CD4-positive, alpha-beta T cell (primary cell): ENCODE data around the gene CTIF. TPM values are rescaled to one million over a fixed set of nuclear protein-coding genes. Genes with fewer than 3 reads are reported as not detected.

Experiments
- ATAC-seq: fragments of 200-7000 bp; cut with Tn5 transposase; one replicate; pipeline ENCODE4 v1.10.0; 2022; ENCODE audit warnings: mild to moderate bottlenecking; ENCODE audit not compliant: poor library complexity
- CTCF ChIA-PET: fragments of 350-600 bp; sonication (Branson Sonifier 250); formaldehyde crosslinking; loops from one replicate; lab custom pipeline; 2021; ENCODE audit warnings: antibody characterized with exemption, inconsistent platforms; lab: Charles Lee
- POLR2A ChIA-PET: fragments of 350-600 bp; sonication (Branson Sonifier 250); formaldehyde crosslinking; loops from one replicate; lab custom pipeline; 2021; ENCODE audit warnings: antibody characterized with exemption, inconsistent platforms; lab: Charles Lee
- DNase-seq, 14 experiments: peaks; one replicate each; pipeline ENCODE4 v3.0.0-alpha.2; 2013 to 2020; ENCODE audit warnings: mixed read lengths in 2 of 14
- H3K27ac ChIP-seq, 2 donors: one replicate each; pipeline versions ENCODE4 v1.5.1 to v1.7.0; 2013; ENCODE audit warnings: low read length in 2 of 2, low read depth in 1 of 2, mild to moderate bottlenecking in 1 of 2
- H3K27me3 ChIP-seq, 2 experiments: 1 replicate in 1 of 2; 2 replicates in 1 of 2; pipeline versions ENCODE4 v1.6.1 to v1.7.0; 2013; ENCODE audit warnings: low read length in 2 of 2, control low read depth in 1 of 2, mild to moderate bottlenecking in 1 of 2, moderate library complexity in 1 of 2; ENCODE audit not compliant: insufficient read depth in 2 of 2, control insufficient read depth in 1 of 2
- H3K36me3 ChIP-seq: one replicate; pipeline ENCODE4 v1.6.1; 2013; ENCODE audit warnings: low read length, control low read depth; ENCODE audit not compliant: insufficient read depth
- H3K4me1 ChIP-seq: one replicate; pipeline ENCODE4 v1.6.1; 2013; ENCODE audit warnings: low read length, control low read depth; ENCODE audit not compliant: insufficient read depth
- H3K4me3 ChIP-seq: one replicate; pipeline ENCODE4 v1.5.1; 2013; ENCODE audit warnings: mild to moderate bottlenecking, low read length, moderate library complexity
- H3K9me3 ChIP-seq, 2 experiments: 1 replicate in 1 of 2; 2 replicates in 1 of 2; pipeline versions ENCODE4 v1.6.1 to v1.7.0; 2013; ENCODE audit warnings: low read length in 2 of 2, mild to moderate bottlenecking in 2 of 2, control low read depth in 1 of 2, moderate library complexity in 1 of 2; ENCODE audit not compliant: control insufficient read depth in 1 of 2, insufficient read depth in 1 of 2
- H3K27ac Mint-ChIP-seq: one replicate; pipeline ENCODE4 v1.8.0; 2020; ENCODE audit warnings: mixed read lengths
- H3K27me3 Mint-ChIP-seq: one replicate; pipeline ENCODE4 v1.8.0; 2021; ENCODE audit warnings: mixed read lengths
- H3K36me3 Mint-ChIP-seq: one replicate; pipeline ENCODE4 v1.8.0; 2021; ENCODE audit warnings: low read depth, mixed read lengths
- H3K4me1 Mint-ChIP-seq: one replicate; pipeline ENCODE4 v1.8.0; 2021; ENCODE audit warnings: low read depth, mixed read lengths
- H3K4me3 Mint-ChIP-seq: one replicate; pipeline ENCODE4 v1.8.0; 2020; ENCODE audit warnings: mild to moderate bottlenecking, mixed read lengths
- H3K9me3 Mint-ChIP-seq: one replicate; pipeline ENCODE4 v1.8.0; 2020; ENCODE audit warnings: mixed read lengths
- intact Hi-C, 2 experiments: fragments of 100-400 bp; cut with DNase I in 1 of 2; cut with micrococcal nuclease in 1 of 2; formaldehyde crosslinking; loops; one replicate each; pipeline versions ENCODE4 v1.15.1 to v1.9.0; 2023 to 2025; cut with DNase I, micrococcal nuclease
- total RNA-seq, 174 experiments: library from RNA in 2 of 174; stranded (reverse) in 2 of 174; gene quantifications; one replicate each; pipeline ENCODE4 v1.2.3 and lab custom pipeline; 2021 to 2026
- TF ChIP-seq, protein P1 (sequence below): fragments of 200-600 bp; IDR thresholded peaks from one replicate; pipeline ENCODE4 v1.8.0; 2022; ENCODE audit warnings: antibody characterized with exemption, mild to moderate bottlenecking

Gene CTIF
- total RNA-seq, 2 experiments from 2014 or later: 1.1 to 2.9 TPM

- Histone ChIP-seq H3K27me3 (no peaks in the 10 kb centered on the region), H3K9me3 (no peaks in the 10 kb centered on the region), H3K27ac (no peak overlapping the region), H3K36me3 (no peaks in the 10 kb centered on the region), H3K4me3 (no peak overlapping the region), H3K4me1 (no peaks in the 10 kb centered on the region)
- no peak for ATAC-seq
- Mint-ChIP-seq H3K36me3 (no peaks in the 10 kb centered on the region), H3K4me1 (no peaks in the 10 kb centered on the region), H3K4me3 (no peak overlapping the region), H3K27me3 (no peaks in the 10 kb centered on the region), H3K9me3 (no peaks in the 10 kb centered on the region), H3K27ac (no peak overlapping the region)
- TF ChIP-seq, protein P1, sequence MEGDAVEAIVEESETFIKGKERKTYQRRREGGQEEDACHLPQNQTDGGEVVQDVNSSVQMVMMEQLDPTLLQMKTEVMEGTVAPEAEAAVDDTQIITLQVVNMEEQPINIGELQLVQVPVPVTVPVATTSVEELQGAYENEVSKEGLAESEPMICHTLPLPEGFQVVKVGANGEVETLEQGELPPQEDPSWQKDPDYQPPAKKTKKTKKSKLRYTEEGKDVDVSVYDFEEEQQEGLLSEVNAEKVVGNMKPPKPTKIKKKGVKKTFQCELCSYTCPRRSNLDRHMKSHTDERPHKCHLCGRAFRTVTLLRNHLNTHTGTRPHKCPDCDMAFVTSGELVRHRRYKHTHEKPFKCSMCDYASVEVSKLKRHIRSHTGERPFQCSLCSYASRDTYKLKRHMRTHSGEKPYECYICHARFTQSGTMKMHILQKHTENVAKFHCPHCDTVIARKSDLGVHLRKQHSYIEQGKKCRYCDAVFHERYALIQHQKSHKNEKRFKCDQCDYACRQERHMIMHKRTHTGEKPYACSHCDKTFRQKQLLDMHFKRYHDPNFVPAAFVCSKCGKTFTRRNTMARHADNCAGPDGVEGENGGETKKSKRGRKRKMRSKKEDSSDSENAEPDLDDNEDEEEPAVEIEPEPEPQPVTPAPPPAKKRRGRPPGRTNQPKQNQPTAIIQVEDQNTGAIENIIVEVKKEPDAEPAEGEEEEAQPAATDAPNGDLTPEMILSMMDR: no peak
- ChIA-PET CTCF (no interaction called here), POLR2A (no interaction called here)
- no peak for DNase-seq
- intact Hi-C loops: no loop called here
These were observed 21.7 kb downstream of the CTIF start for GRCh38 chr18:48560491-48560890.

DNA sequence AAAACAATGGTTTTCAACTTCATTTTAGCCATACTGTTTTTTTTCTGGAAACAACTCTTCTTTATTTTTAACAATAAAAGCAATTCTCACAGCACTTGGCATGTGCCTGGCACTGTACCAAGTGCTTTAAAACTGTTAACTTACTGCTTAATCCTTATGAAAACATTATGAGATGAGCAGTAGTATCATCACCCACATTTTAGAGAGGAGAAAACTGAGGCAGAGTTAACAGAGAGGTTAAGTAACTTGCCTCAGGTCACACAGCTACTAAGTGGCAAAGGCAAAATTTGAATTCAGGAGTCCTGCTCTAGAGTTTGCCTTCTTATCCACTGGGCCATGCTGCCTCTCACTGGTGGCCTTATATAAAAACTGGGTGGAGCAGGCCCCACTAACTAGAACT, 23.2 kb downstream of the CTIF start:
- Histone ChIP-seq H3K36me3 (no peaks in the 10 kb centered on the region), H3K27me3 (no peaks in the 10 kb centered on the region), H3K9me3 (no peaks in the 10 kb centered on the region), H3K27ac (no peak overlapping the region), H3K4me3 (no peak overlapping the region), H3K4me1 (no peaks in the 10 kb centered on the region)
- ChIA-PET CTCF (no interaction called here), POLR2A (no interaction called here)
- TF ChIP-seq, protein P1: no peak
- Mint-ChIP-seq H3K36me3 (no peaks in the 10 kb centered on the region), H3K27me3 (no peaks in the 10 kb centered on the region), H3K4me1 (no peaks in the 10 kb centered on the region), H3K4me3 (no peak overlapping the region), H3K9me3 (no peaks in the 10 kb centered on the region), H3K27ac (no peak overlapping the region)
- intact Hi-C loops: no loop called here
- ATAC-seq (no peak), DNase-seq (no peak)

- Histone ChIP-seq H3K27me3 (no peaks in the 10 kb centered on the region), H3K4me1 (no peaks in the 10 kb centered on the region), H3K9me3 (no peaks in the 10 kb centered on the region), H3K4me3 (no peak overlapping the region), H3K36me3 (no peaks in the 10 kb centered on the region), H3K27ac (no peak overlapping the region)
- no peak for ATAC-seq
- Mint-ChIP-seq H3K27me3 (peaks cover 5% of the 10 kb centered on the region), H3K9me3 (no peaks in the 10 kb centered on the region), H3K4me1 (no peaks in the 10 kb centered on the region), H3K27ac (no peak overlapping the region), H3K4me3 (no peak overlapping the region), H3K36me3 (no peaks in the 10 kb centered on the region)
- POLR2A ChIA-PET: no interaction called here
- intact Hi-C loops: no loop called here
- CTCF ChIA-PET: no interaction called here
- TF ChIP-seq, protein P1: no peak
- DNase-seq: no peak
These were observed 24.2 kb downstream of the CTIF start for GRCh38 chr18:48563027-48563426.
